SK-N-SH (cell line): Measurements from ENCODE around the gene DERL3. TPM values are rescaled to one million over a fixed set of nuclear protein-coding genes. Genes with fewer than 3 reads are reported as not detected.

Experiments used
- CTCF ChIA-PET: fragments of 300-600, 350-600 bp; formaldehyde crosslinking; extraction: SDS; loops from one replicate; lab custom pipeline; 2021; lab: Yijun Ruan, JAX
- POLR2A ChIA-PET: fragments of 350-600 bp; sonication (Branson Sonifier 250); formaldehyde crosslinking; extraction: SDS; loops from one replicate; lab custom pipeline; 2020; ENCODE audit warnings: antibody characterized with exemption, inconsistent platforms; lab: Yijun Ruan, JAX
- DNase-seq: peaks from one replicate; pipeline ENCODE4 v3.0.0; 2012
- H2AFZ ChIP-seq: fragments of 200-600 bp; sonication (generic); 2 replicates; pipeline ENCODE4 v1.8.1; 2016; ENCODE audit warnings: antibody characterized with exemption, mild to moderate bottlenecking, low read depth
- H3F3A ChIP-seq: fragments of 200-600 bp; sonication (generic); replicated peaks from 2 replicates; pipeline ENCODE3; 2016; ENCODE audit warnings: antibody characterized with exemption, mild to moderate bottlenecking; ENCODE audit not compliant: insufficient read depth
- H3K27ac ChIP-seq, 2 experiments: fragments of 200-500 bp in 1 of 2; fragments of 200-600 bp in 1 of 2; sonication (Bioruptor generic) in 1 of 2; sonication (generic), shearing (Covaris generic) in 1 of 2; 2 replicates each; pipeline versions ENCODE4 v1.5.1 to v1.6.1; 2014 to 2016; ENCODE audit warnings: low read depth in 2 of 2, inconsistent platforms in 1 of 2, low read length in 1 of 2, mild to moderate bottlenecking in 1 of 2, mixed read lengths in 1 of 2
- H3K27me3 ChIP-seq: fragments of 200-600 bp; sonication (generic), shearing (Covaris generic); 2 replicates; pipeline ENCODE4 v1.6.1; 2016; ENCODE audit warnings: mixed run types; ENCODE audit not compliant: insufficient read depth
- H3K36me3 ChIP-seq, 2 experiments: fragments of 200-500 bp in 1 of 2; fragments of 200-600 bp in 1 of 2; sonication (Bioruptor generic) in 1 of 2; sonication (generic) in 1 of 2; replicated peaks in 1 of 2; 2 replicates each; pipeline versions ENCODE3 to v1.5.1; 2014 to 2016; ENCODE audit warnings: low read length in 1 of 2, mild to moderate bottlenecking in 1 of 2; ENCODE audit not compliant: insufficient read depth in 2 of 2, control insufficient read depth in 1 of 2
- H3K4me1 ChIP-seq, 2 experiments: fragments of 200-500 bp in 1 of 2; fragments of 200-600 bp in 1 of 2; sonication (Bioruptor generic) in 1 of 2; sonication (generic), shearing (Covaris generic) in 1 of 2; 2 replicates each; pipeline versions ENCODE4 v1.5.1 to v1.6.1; 2014 to 2016; ENCODE audit warnings: low read depth in 1 of 2, low read length in 1 of 2, mixed run types in 1 of 2; ENCODE audit not compliant: insufficient read depth in 2 of 2, control insufficient read depth in 1 of 2
- H3K4me2 ChIP-seq: fragments of 200-600 bp; sonication (generic), shearing (Covaris generic); 2 replicates; pipeline ENCODE4 v1.6.1; 2017; ENCODE audit warnings: mixed run types
- H3K4me3 ChIP-seq, 2 experiments: fragments of 200-500 bp in 1 of 2; fragments of 200-600 bp in 1 of 2; sonication (Bioruptor generic) in 1 of 2; sonication (generic), shearing (Covaris generic) in 1 of 2; 2 replicates each; pipeline versions ENCODE4 v1.5.1 to v1.8.1; 2014 to 2016; ENCODE audit warnings: low read depth in 2 of 2, inconsistent platforms in 1 of 2, low read length in 1 of 2, mild to moderate bottlenecking in 1 of 2, mixed read lengths in 1 of 2, moderate library complexity in 1 of 2
- H3K79me2 ChIP-seq: fragments of 200-600 bp; sonication (generic); 2 replicates; pipeline ENCODE4 v1.8.1; 2017; ENCODE audit warnings: mild to moderate bottlenecking; ENCODE audit not compliant: insufficient read depth
- H3K9ac ChIP-seq: fragments of 200-600 bp; sonication (generic); 2 replicates; pipeline ENCODE4 v1.6.1; 2017; ENCODE audit warnings: mixed run types
- H3K9me2 ChIP-seq: fragments of 200-600 bp; sonication (generic); 2 replicates; pipeline ENCODE4 v1.6.1; 2017; ENCODE audit warnings: mixed run types
- H3K9me3 ChIP-seq: fragments of 200-600 bp; sonication (generic); 2 replicates; pipeline ENCODE4 v1.6.1; 2017; ENCODE audit warnings: mixed run types, mild to moderate bottlenecking, moderate library complexity
- H4K20me1 ChIP-seq: fragments of 200-600 bp; sonication (generic); 2 replicates; pipeline ENCODE4 v1.6.1; 2017; ENCODE audit warnings: mild to moderate bottlenecking, mixed run types; ENCODE audit not compliant: insufficient read depth
- ELF1 ChIP-seq: IDR thresholded peaks from 2 replicates; pipeline ENCODE4 v1.4.0; 2012
- EP300 ChIP-seq, 2 experiments: IDR thresholded peaks; 2 replicates each; pipeline versions ENCODE4 v1.4.0 to v1.6.1; 2012; ENCODE audit warnings: borderline replicate concordance in 1 of 2, low read depth in 1 of 2, low read length in 1 of 2
- EZH2phosphoT487 ChIP-seq: fragments of 200-600 bp; sonication (generic); IDR thresholded peaks from 2 replicates; pipeline ENCODE4 v1.6.1; 2017; ENCODE audit warnings: low read depth, mixed run types, mild to moderate bottlenecking, antibody characterized with exemption, moderate library complexity, borderline replicate concordance
- GATA2 ChIP-seq: sonication (generic); formaldehyde crosslinking; IDR thresholded peaks from 2 replicates; pipeline ENCODE4 v1.5.0; 2020; ENCODE audit warnings: mild to moderate bottlenecking, missing genetic modification reagents
- MXI1 ChIP-seq: IDR thresholded peaks from 2 replicates; pipeline ENCODE4 v1.6.1; 2012; ENCODE audit warnings: mild to moderate bottlenecking, low read depth, low read length, improper control_type of control experiment
- YY1 ChIP-seq: IDR thresholded peaks from 2 replicates; pipeline ENCODE4 v1.4.0; 2012; ENCODE audit warnings: low read depth, mild to moderate bottlenecking
- WGBS: methylation state at CpG from one replicate; pipeline ENCODE4 v1.1.6; 2017; ENCODE audit warnings: low lambda C conversion rate; 5-methylcytosine and 5-hydroxymethylcytosine counted together
- polyA plus RNA-seq, 3 experiments: library from polyadenylated mRNA; depleted of rRNA; stranded (reverse); fragments of >200 nt; gene quantifications; 2 replicates each; pipeline ENCODE4 v1.2.3, GENCODE V29; 2012
- TF ChIP-seq, protein P1 (sequence below): fragments of 150-350 bp; IDR thresholded peaks from 2 replicates; pipeline ENCODE4 v1.6.1; 2016; ENCODE audit warnings: mild to moderate bottlenecking, low read depth, low read length
- TF ChIP-seq, protein P2 (sequence below): fragments of 150-350 bp; IDR thresholded peaks from 2 replicates; pipeline ENCODE4 v1.6.1; 2017; ENCODE audit warnings: antibody characterized with exemption, low read length, low read depth, borderline replicate concordance

Gene DERL3
- polyA plus RNA-seq, 1 of the 3 experiments (the other 2 are of a cell fraction) = not detected

DNA sequence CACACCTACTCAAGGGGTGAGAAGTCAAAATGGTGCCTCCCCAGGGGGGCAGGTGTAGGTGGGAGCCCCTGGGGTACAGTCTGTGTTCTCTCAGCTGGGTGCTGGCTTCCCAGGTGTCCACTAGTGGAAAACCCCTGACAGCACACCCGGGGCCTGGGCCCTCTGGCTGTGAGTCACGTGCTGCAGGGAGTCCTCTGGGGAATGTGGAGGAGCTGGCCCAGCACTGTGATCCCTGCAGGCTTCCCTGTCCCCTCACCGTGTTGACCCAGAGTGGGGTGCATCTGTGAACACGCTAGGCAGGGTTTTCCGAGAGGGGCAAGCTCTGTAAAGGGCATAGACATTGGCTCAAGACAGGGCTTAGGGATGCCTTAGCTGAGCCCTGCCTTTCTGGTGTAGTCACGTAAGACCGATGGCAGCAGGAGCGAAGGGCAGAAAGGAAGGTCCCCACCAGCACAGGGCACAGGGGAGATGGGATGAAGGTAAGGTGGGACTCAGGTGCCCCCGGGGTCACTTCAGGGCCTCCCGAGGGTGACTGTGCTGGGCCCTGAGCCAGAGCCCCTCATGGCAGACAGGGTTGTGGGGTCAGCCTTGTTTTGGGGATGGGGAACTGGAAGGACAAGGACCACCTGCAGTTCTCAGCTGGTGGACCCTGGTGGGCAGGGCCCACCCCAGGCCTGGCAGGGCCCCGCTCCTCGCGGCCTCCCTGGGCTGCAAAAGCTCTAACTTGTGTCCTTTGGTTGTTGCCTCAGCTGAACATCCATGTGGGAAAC is 14.1 kb downstream of the DERL3 start:
- peaks cover 0 to 60% of the 10 kb centered on the region in 2 experiments; a peak in 2 of 4 replicates for H3K4me1 ChIP-seq
- no peak overlapping the region for H2AFZ ChIP-seq
- ChIA-PET CTCF (interaction anchor here (1.0 to 2.8 kb wide), 4 partner anchors 25 to 57 kb away, joined by 3 to 16 read pairs (median 4); partner anchors contain the start of gene CHCHD10), POLR2A (interaction anchor here (0.6 kb wide), 1 partner anchor 627 kb away, joined by 3 read pairs; no protein-coding TSS in a partner anchor)
- peaks cover 40 to 41% of the 10 kb centered on the region in 2 experiments for H3K36me3 ChIP-seq
- DNase-seq = no peak
- H3K27ac ChIP-seq = peak overlapping the region in 1 of 2 experiments; percentile 95; a peak in 3 of 4 replicates
- 0 out of 2 replicates have a peak, but pooled peaks cover 3% of the 10 kb centered on the region for H3K79me2 ChIP-seq
- H4K20me1 ChIP-seq = no peaks in the 10 kb centered on the region; the same call in 1 of the 2 replicates
- no peaks in the 10 kb centered on the region for H3K9me3 ChIP-seq
- H3K4me2 ChIP-seq = no peak overlapping the region
- H3K27me3 ChIP-seq = no peaks in the 10 kb centered on the region
- H3K9ac ChIP-seq = no peak overlapping the region
- TF ChIP-seq GATA2 (no peak), YY1 (no peak), EZH2phosphoT487 (no peak), ELF1 (no peak)
- TF ChIP-seq, protein P1, sequence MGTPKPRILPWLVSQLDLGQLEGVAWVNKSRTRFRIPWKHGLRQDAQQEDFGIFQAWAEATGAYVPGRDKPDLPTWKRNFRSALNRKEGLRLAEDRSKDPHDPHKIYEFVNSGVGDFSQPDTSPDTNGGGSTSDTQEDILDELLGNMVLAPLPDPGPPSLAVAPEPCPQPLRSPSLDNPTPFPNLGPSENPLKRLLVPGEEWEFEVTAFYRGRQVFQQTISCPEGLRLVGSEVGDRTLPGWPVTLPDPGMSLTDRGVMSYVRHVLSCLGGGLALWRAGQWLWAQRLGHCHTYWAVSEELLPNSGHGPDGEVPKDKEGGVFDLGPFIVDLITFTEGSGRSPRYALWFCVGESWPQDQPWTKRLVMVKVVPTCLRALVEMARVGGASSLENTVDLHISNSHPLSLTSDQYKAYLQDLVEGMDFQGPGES = no peak
- TF ChIP-seq, protein P2, sequence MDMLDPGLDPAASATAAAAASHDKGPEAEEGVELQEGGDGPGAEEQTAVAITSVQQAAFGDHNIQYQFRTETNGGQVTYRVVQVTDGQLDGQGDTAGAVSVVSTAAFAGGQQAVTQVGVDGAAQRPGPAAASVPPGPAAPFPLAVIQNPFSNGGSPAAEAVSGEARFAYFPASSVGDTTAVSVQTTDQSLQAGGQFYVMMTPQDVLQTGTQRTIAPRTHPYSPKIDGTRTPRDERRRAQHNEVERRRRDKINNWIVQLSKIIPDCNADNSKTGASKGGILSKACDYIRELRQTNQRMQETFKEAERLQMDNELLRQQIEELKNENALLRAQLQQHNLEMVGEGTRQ = no peak
- peaks cover 12% of the 10 kb centered on the region for H3F3A ChIP-seq
- 88% methylated on average over 8 of the region's 13 CpGs for WGBS
- H3K4me3 ChIP-seq = no peak overlapping the region
- no peaks in the 10 kb centered on the region for H3K9me2 ChIP-seq

DNA sequence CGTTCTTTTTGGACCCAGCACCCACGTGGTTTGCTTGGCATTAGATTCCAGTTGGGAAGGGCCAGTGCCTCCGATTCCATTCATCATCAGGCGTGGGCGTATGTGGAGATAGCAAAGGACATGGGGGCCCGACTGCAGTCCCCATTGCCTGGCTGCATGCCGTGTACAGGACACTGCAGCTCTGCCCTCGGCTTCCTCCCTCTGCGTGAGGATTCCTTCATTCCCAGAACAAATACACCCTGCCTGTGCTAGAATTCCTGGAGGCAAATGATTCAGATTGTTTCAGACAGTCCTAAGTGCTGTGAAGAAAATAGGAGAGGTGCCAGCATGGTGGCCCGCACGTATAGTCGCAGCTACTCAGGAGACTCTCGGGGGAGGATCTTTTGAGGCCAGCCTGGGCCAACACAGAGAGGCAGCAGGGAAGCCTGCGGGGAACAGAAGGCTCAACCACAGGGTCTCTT is 15.4 kb downstream of the DERL3 start:
- Histone ChIP-seq H2AFZ (no peak overlapping the region), H3K4me2 (no peak overlapping the region), H3K36me3 (peaks cover 30 to 41% of the 10 kb centered on the region in 2 experiments), H3K9me2 (no peaks in the 10 kb centered on the region), H3K79me2 (0 out of 2 replicates have a peak, but pooled peaks cover 3% of the 10 kb centered on the region), H3K9ac (no peak overlapping the region), H3K27ac (peak overlapping the region; percentile 13 to 18; a peak in 3 of 4 replicates), H3K9me3 (no peaks in the 10 kb centered on the region), H3K27me3 (no peaks in the 10 kb centered on the region), H3K4me1 (peaks cover 0 to 48% of the 10 kb centered on the region in 2 experiments; a peak in 1 of 4 replicates), H4K20me1 (no peaks in the 10 kb centered on the region), H3F3A (peaks cover 1% of the 10 kb centered on the region), H3K4me3 (no peak overlapping the region)
- CTCF ChIA-PET = interaction anchor here (1.0 to 2.0 kb wide), 2 partner anchors 24 to 55 kb away, joined by 3 to 7 read pairs; partner anchors contain the start of gene CHCHD10
- POLR2A ChIA-PET = interaction anchor here (1.0 kb wide), 1 partner anchor 51 kb away, joined by 3 read pairs; the partner anchor contains the start of gene MMP11
- no peak for TF ChIP-seq MXI1
- no peak for TF ChIP-seq EP300 (IDR thresholded peaks at IDR 0.05; ENCODE audit: borderline replicate concordance in 1 of 2, low read depth in 1 of 2, low read length in 1 of 2)
- no peak for DNase-seq
- WGBS = 81% methylated on average over 12 of the region's 14 CpGs
